HG03575 (cell line): Measurements from ENCODE around the gene APOL2.
"Not testable (repeated sequence)": the region's sequence is repeated elsewhere in the genome, so short reads cannot be mapped to it uniquely, and the experiment has no call there.

Source experiments
- ATAC-seq: cut with Tn5 transposase; IDR thresholded peaks from one replicate; pipeline ENCODE4 v1.9.1; 2021; ENCODE audit not compliant: unreplicated experiment, insufficient number of reproducible peaks, low FRiP score; ENCODE audit errors: extremely low read depth

The APOL2 gene

DNA sequence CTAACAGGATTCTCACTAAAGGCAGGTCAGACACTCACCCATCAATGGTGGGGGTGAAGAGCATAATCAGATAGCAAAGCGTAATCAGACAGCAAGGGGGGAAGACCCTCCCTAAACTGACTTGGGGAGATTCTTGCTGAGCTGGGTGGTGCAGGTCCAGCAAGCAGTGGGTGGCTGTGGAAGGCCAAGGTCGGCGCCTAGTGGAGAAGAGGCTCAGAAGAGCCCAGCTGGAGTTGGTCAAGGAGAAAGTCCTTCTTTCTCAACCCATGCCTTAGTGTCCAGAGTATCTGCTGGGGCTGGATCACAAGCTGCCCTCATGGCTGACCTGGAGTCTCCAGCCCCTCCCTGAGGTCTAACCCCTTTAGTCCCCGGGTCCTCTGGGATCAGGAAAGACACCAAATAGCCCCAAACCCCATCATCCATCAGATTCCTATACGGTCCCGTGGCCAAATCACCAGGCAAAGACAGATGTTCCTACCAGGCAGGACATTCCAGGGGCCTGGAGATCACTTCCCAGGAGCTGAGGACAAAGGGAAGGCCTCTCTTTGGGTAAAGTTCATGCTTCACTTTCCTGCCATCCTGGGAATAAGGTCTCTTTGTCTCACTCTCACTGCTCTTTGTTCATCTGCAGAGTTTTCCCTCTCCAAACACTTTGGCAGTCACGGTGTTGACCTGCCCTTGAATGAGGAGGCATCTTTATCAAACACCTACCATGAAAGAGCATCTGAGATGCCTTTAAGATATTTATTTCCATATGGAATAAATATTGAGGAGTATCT is 24.7 kb upstream of the APOL2 start:
- ATAC-seq, result not testable (repeated sequence)

DNA sequence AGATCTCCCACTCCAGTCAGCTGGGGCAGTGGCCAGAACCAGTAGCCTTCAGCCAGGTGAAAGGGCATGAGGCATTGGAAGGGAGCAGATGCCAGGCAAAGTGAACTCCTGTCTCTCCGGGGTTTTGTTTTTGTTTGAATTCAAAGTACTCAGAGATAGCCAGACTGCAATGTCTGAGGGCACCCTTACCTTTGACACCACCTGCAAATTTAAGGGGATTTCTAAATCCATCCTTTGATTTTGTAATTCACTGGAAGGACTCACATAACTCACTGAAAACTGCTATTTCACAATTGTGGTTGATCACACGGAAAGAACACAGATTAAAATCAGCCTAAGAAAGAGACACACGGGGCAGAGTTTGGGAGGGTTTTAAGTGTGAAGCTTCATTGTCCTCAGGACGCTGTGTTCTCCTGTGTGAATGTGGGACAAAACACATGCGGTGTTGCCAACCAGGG is 23.9 kb upstream of the APOL2 start:
- not testable (repeated sequence) for ATAC-seq

DNA sequence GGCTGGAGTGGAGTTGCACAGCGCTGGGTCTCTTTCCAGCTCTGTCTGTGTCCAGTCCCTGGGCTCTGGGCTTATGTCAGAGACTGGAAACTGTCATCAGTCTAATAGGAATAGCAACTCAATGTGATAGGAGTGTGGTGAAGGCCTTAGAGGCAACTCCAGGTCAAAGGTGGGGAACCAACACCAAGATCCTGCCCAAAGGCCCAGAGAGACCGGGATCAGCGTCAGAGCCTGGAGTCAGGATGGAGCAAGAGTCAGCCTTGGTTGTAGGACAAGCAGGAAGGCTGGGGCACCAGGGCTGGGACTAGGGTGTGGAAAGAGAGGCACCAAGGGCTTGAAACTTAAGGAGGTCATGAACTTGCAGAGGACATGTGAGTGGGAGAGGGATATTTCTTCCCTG is 23.0 kb upstream of the APOL2 start:
- ATAC-seq, result not testable (repeated sequence)

GRCh38 chr22:36261675-36262074 is 22.3 kb upstream of the APOL2 start:
- not testable (repeated sequence) for ATAC-seq

DNA sequence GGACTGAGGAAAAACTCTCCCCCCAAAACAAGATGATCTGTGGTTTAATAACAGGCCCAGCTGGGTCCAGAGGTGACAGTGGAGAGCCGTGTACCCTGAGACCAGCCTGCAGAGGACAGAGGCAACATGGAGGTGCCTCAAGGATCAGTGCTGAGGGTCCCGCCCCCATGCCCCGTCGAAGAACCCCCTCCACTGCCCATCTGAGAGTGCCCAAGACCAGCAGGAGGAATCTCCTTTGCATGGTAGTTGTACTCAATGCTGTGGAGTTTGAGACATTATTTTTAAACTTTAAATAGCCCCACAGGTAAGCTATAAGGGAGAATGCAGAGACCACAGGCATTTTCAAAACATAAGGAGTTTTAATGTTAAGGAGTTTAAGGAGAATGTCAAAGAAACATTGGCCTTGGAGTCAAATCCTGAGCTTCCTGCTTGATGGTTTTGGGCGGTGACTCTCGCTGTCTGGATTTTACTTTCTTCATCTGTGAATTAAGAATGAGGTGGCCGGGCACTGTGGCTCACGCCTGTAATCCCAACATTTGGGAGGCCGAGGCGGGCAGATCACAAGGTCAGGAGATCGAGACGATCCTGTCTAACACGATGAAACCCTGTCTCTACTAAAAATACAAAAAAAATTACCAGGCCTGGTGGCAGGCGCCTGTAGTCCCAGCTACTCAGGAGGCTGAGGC is 20.4 kb upstream of the APOL2 start:
- ATAC-seq, result no peak

DNA sequence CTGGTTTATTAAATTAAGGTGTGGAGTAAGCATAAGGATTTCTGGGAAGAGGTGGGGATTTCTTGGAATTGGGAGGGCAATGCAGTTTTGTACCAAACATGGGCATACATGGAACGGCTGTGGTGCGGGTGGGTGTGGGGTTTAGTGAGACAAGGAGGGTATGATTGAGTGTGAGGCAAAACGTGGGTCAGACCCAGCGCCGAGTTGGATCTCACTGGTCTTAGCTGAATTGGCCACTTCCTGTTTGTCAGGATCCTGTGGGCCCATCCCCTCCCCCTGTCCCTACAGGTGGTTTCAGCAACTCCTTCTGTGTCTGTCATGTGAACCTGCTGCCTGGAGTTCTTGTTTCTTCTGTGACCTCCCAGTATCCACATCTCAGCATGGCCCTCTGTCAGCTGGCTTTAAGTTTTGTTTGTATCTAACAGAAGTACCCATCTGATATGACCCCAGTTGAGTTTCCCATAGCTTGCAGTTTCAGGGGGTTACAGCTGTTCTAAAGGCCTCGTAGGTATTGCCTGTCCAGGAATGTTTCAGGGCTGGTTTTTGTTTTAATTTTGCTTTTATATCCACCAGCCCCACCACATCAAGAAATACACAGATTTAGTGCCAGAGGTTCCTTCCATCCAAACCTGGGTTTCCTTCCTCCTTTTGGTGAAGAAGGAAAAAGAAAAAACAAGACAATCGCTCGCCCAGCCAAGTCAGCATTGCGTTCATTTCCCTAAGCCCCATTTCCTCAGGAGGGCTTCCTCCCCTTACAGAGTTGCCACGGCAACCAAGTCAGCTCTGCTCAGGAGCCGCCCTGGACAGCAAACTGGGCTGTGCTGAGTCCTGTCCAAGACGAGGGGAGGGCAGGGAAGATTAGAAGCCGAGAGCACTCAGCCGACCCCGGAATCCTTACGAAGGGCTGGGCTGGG is 19.6 kb upstream of the APOL2 start:
- ATAC-seq, result no peak

DNA sequence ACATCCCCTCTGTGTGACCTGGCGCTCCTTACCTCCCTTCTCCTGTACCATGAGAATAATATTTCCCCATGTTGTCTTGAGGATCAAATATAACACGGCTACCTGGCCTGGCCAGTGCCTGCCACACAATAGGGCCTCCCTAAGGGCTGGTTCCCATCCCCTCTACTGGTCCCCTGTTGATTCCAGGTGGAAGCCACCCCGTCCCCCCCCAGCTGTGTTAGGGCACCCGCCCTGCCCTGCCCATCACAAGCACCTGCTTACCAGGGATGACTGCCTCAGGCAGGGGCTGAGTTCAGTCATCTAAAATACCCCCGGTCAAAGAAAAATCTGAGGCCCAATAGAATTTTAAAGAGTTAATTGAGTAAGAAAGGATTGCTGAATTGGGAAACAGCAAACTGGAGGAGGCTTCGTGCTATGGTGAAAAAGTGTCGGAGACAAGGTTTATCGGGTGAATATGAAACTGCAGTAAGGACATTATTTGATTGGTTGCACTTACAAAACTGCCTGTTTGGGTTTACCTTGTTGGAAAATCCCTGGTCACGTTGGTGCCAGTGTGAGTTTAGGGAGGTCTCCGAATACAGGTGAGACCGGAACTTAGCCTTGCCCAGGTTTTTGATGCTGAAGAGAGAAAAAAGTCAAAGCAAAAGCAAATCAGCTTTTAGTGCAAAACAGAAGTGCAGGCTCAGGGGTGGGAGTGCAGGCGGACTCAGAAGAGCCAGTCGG is 18.8 kb upstream of the APOL2 start:
- no peak for ATAC-seq

- no peak for ATAC-seq
These were observed 18.0 kb upstream of the APOL2 start for GRCh38 chr22:36257308-36257707.

DNA sequence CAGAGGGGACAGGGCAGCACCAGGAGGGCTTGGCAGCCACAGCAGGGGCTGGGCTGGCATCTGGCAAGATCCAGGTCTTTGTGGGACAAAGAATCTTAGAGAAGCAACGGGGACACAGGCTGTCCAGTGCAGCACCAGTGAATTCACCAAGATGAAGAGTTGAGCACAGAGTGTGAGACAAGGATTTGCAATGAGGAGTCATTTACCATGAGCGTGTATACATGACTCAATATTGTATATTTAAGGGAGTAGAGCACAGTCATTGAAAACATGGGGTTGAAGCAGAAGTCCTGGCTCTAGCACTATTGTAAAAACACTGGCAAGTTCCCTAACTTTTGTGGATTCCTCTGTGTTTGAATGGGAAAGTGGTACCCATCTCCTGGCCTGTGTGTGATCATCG is 17.2 kb upstream of the APOL2 start:
- ATAC-seq, result no peak

DNA sequence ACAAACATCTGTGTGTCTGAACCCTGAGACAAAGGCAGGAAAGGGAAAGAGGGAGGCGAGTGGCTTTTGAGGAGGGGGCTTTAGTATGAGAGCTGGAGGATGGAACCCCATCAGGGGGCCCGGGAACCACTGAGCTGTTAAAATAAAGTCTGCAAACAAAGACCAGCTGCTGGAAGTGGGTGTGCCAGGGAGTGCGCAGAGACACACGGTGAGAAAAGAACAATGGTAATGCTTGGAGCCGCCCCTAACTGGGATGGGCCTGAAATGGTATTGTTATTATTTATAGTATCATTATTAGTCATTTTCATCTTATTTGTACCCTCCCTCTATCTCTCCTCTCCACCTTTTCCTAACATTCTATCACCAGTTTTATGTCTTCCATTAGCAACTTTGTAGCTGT is 16.2 kb upstream of the APOL2 start:
- ATAC-seq, result not testable (repeated sequence)

GRCh38 chr22:36253523-36254490 is 14.5 kb upstream of the APOL2 start:
- no peak for ATAC-seq

DNA sequence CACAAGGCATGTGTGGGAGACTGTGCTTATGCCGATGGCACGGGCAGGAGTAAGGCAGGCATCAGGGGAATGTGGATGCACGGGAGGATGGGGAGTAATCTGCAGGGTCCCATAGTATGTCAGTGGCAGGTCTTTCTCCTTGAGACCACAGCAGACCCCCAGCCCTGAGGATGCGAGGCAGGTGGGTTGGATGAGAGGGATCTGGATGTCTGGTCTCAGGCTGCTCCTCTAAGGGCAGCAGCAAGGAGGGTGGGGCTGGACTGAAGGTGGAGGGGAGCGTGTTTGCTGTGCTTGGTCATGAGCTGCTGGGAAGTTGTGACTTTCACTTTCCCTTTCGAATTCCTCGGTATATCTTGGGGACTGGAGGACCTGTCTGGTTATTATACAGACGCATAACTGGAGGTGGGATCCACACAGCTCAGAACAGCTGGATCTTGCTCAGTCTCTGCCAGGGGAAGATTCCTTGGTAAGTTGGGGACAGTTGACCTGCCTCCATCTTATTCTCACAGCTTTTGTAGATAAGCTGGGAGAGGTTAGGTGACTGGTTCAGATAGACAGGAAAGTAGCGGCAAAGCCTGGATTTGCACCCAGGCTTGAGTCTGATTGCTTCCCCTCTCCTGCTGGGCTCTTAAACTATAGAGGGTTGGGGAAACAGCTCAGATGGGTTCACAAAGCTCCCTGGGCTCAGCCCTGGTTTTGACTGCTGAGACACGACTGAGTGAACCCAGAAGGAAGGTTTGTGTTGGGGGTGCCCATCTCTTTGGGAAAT is 13.6 kb upstream of the APOL2 start, which contains the start of gene APOL1:
Gene APOL1, plus strand, starts transcription at position 380 of the 769 bp plus-strand sequence. CDS start 1,823 bp downstream, outside the sequence.
- no peak for ATAC-seq

DNA sequence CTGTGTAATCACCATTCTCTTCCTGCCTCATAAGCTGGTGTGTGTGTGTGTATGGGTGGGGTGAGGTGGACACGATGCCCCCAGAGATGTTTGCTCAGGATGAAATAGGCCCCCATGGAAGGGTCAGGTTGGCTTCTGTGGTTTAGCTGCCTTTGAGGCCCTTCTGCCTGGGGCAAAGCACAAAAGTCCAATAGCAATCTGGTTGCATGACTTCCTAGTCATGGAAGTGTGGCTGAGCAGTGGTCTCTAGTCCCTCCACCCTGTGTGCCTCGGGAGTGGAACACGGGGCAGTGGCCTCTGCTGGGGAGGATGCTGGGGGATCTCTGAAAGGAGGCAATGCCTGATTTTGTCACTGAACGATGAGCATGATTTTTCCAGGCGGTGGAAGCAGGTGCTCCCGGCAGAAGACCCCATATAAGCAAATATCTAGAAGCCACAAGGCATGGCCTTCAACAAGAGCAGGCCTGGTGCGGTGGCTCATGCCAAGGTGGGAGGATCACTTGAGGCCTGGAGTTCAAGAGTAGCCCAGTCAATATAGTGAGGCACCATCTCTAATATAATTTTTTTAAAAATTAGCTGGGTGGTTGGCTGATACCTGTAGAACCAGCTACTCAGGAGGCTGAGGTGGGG is 12.8 kb upstream of the APOL2 start:
- not testable (repeated sequence) for ATAC-seq

DNA sequence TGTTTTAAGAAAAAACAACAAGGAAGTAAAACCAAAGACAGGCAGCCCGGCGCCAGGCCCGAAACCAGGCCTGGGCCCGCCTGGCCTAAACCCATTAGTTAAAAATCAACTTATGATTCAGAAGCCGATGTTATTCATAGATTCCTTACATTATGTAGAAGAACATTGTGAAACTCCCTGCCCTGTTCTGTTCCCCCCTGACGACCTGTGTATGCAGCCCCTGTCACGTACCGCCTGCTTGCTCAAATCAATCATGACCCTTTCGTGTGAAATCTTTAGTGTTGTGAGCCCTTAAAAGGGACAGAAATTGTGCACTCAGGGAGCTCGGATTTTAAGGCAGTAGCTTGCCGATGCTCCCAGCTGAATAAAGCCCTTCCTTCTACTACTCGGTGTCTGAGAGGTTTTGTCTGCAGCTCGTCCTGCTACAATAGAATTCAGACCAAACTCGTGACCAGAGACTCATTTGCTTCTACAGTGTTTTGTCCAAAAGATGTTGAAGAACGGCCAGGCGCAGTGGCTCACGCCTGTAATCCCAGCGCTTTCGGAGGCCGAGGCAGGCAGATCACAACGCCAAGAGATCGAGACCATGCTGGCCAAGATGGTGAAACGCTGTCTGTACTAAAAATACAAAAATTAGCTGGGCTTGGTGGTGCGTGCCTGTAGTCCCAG is 11.1 kb upstream of the APOL2 start:
- ATAC-seq, result not testable (repeated sequence)

DNA sequence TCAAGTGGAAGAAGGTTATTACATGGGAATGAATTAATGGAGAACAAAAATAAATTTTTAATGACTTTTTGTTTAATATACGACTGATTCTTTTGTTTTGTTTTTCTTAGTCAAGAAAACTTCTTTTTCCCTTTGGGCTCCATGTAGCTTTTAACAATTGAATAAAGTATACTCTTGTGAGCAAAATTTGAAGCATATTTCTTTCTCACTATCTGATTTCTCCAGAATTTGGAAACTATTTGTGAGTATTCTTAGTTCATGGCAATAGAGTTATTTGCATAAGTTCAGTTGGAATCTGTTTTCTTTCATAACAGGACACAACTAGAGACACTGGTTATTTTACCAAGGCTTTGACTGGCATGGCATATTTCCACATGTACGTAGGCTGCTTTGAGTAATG is 9.8 kb upstream of the APOL2 start:
- no peak for ATAC-seq

GRCh38 chr22:36247955-36248354 is 8.6 kb upstream of the APOL2 start:
- ATAC-seq, result no peak
